Osteocyte (in vitro differentiated cells): ENCODE data around the gene PILRB. TPM values are rescaled to one million over a fixed set of nuclear protein-coding genes. Genes with fewer than 3 reads are reported as not detected.

Experiments used
- DNase-seq: peaks from one replicate; pipeline ENCODE4 v3.0.0; 2021; ENCODE audit warnings: mixed read lengths; ENCODE audit not compliant: unreplicated experiment; ENCODE audit errors: extremely low spot score
- H3K27ac Mint-ChIP-seq: one replicate; pipeline ENCODE4 v1.8.0; 2021; ENCODE audit warnings: mild to moderate bottlenecking, mixed read lengths; ENCODE audit not compliant: unreplicated experiment
- H3K27me3 Mint-ChIP-seq: one replicate; pipeline ENCODE4 v1.8.0; 2021; ENCODE audit warnings: mixed read lengths; ENCODE audit not compliant: unreplicated experiment
- H3K36me3 Mint-ChIP-seq: one replicate; pipeline ENCODE4 v1.8.0; 2021; ENCODE audit warnings: mixed read lengths; ENCODE audit not compliant: unreplicated experiment
- H3K4me1 Mint-ChIP-seq: one replicate; pipeline ENCODE4 v1.8.0; 2021; ENCODE audit warnings: mixed read lengths; ENCODE audit not compliant: unreplicated experiment
- H3K4me3 Mint-ChIP-seq: one replicate; pipeline ENCODE4 v1.8.0; 2021; ENCODE audit warnings: mild to moderate bottlenecking, moderate library complexity, mixed read lengths; ENCODE audit not compliant: unreplicated experiment
- H3K9me3 Mint-ChIP-seq: one replicate; pipeline ENCODE4 v1.8.0; 2021; ENCODE audit warnings: mixed read lengths; ENCODE audit not compliant: unreplicated experiment
- total RNA-seq: library from RNA; stranded (reverse); gene quantifications from 2 replicates; pipeline ENCODE4 v1.2.1, GENCODE V29; 2021
- TF ChIP-seq, protein P1 (sequence below): fragments of 200-600 bp; sonication (generic); IDR thresholded peaks from 2 replicates; pipeline ENCODE4 v1.5.0; 2021; ENCODE audit warnings: antibody characterized with exemption, mild to moderate bottlenecking, moderate library complexity

PILRB gene
- total RNA-seq, 1 donor from 2014 or later: 38.7 TPM

- DNase-seq: no peak
- no peaks in the 10 kb centered on the region for H3K27me3 Mint-ChIP-seq
- H3K9me3 Mint-ChIP-seq: no peaks in the 10 kb centered on the region
- no peak overlapping the region for H3K27ac Mint-ChIP-seq
- peaks cover 16% of the 10 kb centered on the region for H3K36me3 Mint-ChIP-seq
- TF ChIP-seq, protein P1, sequence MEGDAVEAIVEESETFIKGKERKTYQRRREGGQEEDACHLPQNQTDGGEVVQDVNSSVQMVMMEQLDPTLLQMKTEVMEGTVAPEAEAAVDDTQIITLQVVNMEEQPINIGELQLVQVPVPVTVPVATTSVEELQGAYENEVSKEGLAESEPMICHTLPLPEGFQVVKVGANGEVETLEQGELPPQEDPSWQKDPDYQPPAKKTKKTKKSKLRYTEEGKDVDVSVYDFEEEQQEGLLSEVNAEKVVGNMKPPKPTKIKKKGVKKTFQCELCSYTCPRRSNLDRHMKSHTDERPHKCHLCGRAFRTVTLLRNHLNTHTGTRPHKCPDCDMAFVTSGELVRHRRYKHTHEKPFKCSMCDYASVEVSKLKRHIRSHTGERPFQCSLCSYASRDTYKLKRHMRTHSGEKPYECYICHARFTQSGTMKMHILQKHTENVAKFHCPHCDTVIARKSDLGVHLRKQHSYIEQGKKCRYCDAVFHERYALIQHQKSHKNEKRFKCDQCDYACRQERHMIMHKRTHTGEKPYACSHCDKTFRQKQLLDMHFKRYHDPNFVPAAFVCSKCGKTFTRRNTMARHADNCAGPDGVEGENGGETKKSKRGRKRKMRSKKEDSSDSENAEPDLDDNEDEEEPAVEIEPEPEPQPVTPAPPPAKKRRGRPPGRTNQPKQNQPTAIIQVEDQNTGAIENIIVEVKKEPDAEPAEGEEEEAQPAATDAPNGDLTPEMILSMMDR: no peak
- no peaks in the 10 kb centered on the region for H3K4me1 Mint-ChIP-seq
- H3K4me3 Mint-ChIP-seq: no peak overlapping the region
Observed at GRCh38 chr7:100353685-100354330, 4.1 kb upstream of the PILRB start.

DNA sequence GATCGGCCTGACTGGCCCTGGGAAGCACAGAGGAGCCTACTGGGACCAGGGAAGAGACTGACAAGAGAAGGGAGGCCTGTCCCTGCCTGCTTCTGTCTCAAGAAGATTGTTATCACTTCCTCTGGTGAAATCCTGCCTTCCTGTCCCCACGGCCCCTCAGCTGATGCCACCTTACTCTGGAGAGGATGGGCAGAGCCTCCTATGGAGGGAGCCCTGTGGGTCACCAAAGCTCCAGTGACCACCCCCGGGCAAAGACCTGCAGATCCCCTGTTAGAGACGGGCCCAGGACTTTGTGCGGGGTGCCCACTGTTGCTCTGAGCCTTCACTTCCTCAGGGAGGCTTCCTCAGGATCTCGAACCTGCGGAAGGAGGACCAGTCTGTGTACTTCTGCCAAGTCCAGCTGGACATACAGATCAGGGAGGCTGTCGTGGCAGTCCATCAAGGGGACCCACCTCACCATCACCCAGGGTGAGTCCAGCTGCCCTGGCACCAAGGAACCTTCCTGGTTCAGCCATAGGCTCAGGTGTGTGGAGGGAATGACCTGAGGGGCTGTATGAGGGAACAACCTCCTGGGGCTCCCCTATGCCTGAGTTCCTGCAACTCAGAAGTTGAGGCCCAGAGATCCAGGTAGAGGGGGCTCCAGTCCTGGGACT lies 1.4 kb upstream of the PILRB start:
- no peaks in the 10 kb centered on the region for H3K27me3 Mint-ChIP-seq
- H3K9me3 Mint-ChIP-seq: no peaks in the 10 kb centered on the region
- no peaks in the 10 kb centered on the region for H3K4me1 Mint-ChIP-seq
- no peak overlapping the region for H3K4me3 Mint-ChIP-seq
- DNase-seq: no peak
- TF ChIP-seq, protein P1: no peak
- H3K27ac Mint-ChIP-seq: no peak overlapping the region
- peaks cover 16% of the 10 kb centered on the region for H3K36me3 Mint-ChIP-seq

GRCh38 chr7:100357131-100357561 lies 771 bp upstream of the PILRB start:
- Mint-ChIP-seq H3K27me3 (no peaks in the 10 kb centered on the region), H3K4me3 (no peak overlapping the region), H3K36me3 (peaks cover 19% of the 10 kb centered on the region), H3K4me1 (no peaks in the 10 kb centered on the region), H3K9me3 (no peaks in the 10 kb centered on the region), H3K27ac (no peak overlapping the region)
- TF ChIP-seq, protein P1: no peak
- DNase-seq: no peak

DNA sequence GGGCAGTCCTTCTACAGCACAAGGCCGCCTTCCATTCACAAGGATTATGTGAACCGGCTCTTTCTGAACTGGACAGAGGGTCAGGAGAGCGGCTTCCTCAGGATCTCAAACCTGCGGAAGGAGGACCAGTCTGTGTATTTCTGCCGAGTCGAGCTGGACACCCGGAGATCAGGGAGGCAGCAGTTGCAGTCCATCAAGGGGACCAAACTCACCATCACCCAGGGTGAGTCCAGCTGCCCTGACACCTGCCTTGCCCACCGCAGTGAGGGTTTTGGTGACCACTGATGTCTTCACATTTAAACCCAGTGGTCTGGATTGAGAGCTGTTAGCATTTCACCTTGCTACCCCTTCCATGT lies 918 bp downstream of the PILRB start:
- peaks cover 34% of the 10 kb centered on the region for H3K36me3 Mint-ChIP-seq
- no peak overlapping the region for H3K27ac Mint-ChIP-seq
- no peaks in the 10 kb centered on the region for H3K27me3 Mint-ChIP-seq
- H3K4me1 Mint-ChIP-seq: no peaks in the 10 kb centered on the region
- DNase-seq: no peak
- TF ChIP-seq, protein P1: no peak
- no peaks in the 10 kb centered on the region for H3K9me3 Mint-ChIP-seq
- H3K4me3 Mint-ChIP-seq: no peak overlapping the region

DNA sequence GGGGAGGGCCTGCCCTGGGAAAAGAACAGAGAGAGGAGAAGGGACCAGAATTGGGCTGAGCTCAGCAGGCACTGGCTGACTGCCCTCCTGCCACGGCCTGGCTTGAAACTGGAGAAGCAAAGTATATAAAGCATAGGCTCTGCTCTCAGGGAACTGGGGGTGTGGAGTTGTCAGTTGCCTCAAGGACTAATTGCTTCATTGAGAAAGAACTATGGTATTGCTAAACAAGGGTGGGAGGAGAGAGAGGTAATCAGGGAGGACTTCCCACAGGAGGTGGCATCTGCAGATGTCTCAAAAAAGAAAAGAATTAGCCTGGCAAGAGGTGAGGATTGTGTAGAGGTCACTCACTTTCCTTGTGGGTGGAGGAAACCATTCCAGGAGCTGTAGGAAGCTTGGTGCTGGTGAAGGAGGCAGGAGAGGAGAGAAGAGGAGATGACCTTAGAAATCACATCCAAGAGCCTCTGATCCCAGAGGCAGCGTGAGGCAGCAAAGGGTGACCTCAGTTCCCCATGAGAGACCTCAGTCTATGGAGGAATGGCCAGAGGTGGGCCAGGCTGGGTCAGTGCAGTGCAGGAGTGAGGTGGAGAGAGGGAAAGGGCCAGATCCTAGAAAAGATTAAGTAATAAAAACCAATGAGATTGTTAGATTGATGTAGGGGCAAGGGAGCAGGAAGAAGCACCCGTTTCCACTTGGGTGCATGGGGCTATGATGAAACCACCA lies 2.4 kb downstream of the PILRB start:
- Mint-ChIP-seq H3K36me3 (peaks cover 41% of the 10 kb centered on the region), H3K27me3 (no peaks in the 10 kb centered on the region), H3K27ac (no peak overlapping the region), H3K4me3 (no peak overlapping the region), H3K4me1 (no peaks in the 10 kb centered on the region), H3K9me3 (no peaks in the 10 kb centered on the region)
- DNase-seq: no peak
- TF ChIP-seq, protein P1: no peak
